Psoas muscle (tissue), 8 donors: ENCODE data around the gene INSYN1. TPM values are rescaled to one million over a fixed set of nuclear protein-coding genes. Genes with fewer than 3 reads are reported as not detected.

ENCODE experiments used
- ATAC-seq, 4 donors: fragments of 200-7000 bp; cut with Tn5 transposase; one replicate each; pipeline ENCODE4 v1.9.1; 2020; ENCODE audit warnings: moderate library complexity in 3 of 4, mild to moderate bottlenecking in 2 of 4
- DNase-seq, 2 donors: peaks; one replicate each; pipeline ENCODE4 v3.0.0-alpha.2; 2020
- H3K27ac ChIP-seq: fragments of 200-600 bp; one replicate; pipeline ENCODE4 v1.8.0; 2022
- H3K27me3 ChIP-seq, 3 donors: fragments of 200-600 bp in 1 of 3; one replicate each; pipeline versions ENCODE4 v1.6.1 to v1.8.0; 2013 to 2022; ENCODE audit warnings: low read length in 2 of 3, mild to moderate bottlenecking in 2 of 3, moderate library complexity in 1 of 3; ENCODE audit not compliant: insufficient read depth in 3 of 3
- H3K36me3 ChIP-seq, 2 donors: fragments of 200-600 bp in 1 of 2; one replicate each; pipeline versions ENCODE4 v1.6.1 to v1.8.0; 2013 to 2022; ENCODE audit warnings: low read depth in 1 of 2, mild to moderate bottlenecking in 1 of 2, moderate library complexity in 1 of 2; ENCODE audit not compliant: insufficient read depth in 1 of 2
- H3K4me1 ChIP-seq: fragments of 200-600 bp; one replicate; pipeline ENCODE4 v1.8.0; 2022
- H3K4me3 ChIP-seq: fragments of 200-600 bp; one replicate; pipeline ENCODE4 v1.8.0; 2022; ENCODE audit warnings: mild to moderate bottlenecking
- H3K9me3 ChIP-seq: fragments of 200-600 bp; one replicate; pipeline ENCODE4 v1.8.0; 2022
- CTCF ChIP-seq: fragments of 200-600 bp; IDR thresholded peaks from one replicate; pipeline ENCODE4 v1.8.0; 2022; ENCODE audit warnings: antibody characterized with exemption
- WGBS, 3 donors: extraction: QIAGEN DNeasy Blood & Tissue Kit; methylation state at CpG; one replicate each; pipeline versions ENCODE4 v1.1.6 to v1.1.7; 2013; 5-methylcytosine and 5-hydroxymethylcytosine counted together
- intact Hi-C, 2 donors: fragments of 100-400 bp; cut with DNase I; formaldehyde crosslinking; loops; one replicate each; pipeline versions ENCODE4 v1.11.0 to v1.14.2; 2022
- polyA plus RNA-seq, 3 donors: library from polyadenylated mRNA; stranded (reverse); fragments of 200-250 nt; gene quantifications; one replicate each; pipeline ENCODE4 v1.2.3, GENCODE V29; 2013
- total RNA-seq, 4 donors: library from RNA; stranded (reverse); fragmentation: NEBNext Ultra II Directional in 2 of 4; extraction: Animal tissue kit (Norgen Biotek cat#: 25700) in 2 of 4; gene quantifications; one replicate each; pipeline versions ENCODE4 v1.2.1 to v1.2.4, GENCODE V29; 2021 to 2023
- donor health status: healthy with polysubstance abuse.
- donor health status: DM: no; HTN: no; CAD: no; lungs with moderate emphysema.
- donor health status: Bipolar disorder and iron deficiency.
- donor health status: healthy.
- donor health status: DM: yes; HTN: yes; CAD: no.
- donor health status: DM: no; HTN: no; CAD: no.
- donor health status: DM: no; HTN: no; CAD: no.
- donor health status: DM: yes; HTN: yes; CAD: no.

INSYN1 gene
- total and polyA plus RNA-seq, 7 donors, result 0.42 to 10.8 (median 3.8) TPM

DNA sequence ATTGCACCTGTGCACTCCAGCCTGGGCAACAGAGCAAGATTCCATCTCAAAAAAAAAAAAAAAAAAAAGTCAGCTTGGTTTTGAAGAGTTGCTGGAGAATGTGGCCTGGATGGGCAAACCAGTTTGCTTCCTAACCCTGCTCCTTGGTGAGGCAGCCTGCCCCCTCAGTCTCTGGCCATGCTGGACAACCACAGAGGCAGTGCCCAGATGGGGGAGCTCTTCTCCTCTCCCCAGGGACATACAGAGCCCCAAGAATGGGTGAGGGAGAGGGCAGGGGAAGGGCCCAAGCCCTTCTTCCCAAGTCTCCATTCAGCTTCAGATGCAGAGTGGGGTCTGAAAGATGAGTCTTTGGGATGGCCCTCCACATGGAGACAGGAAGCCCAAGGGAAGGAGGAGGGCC is 41.0 kb downstream of the INSYN1 start:
- Histone ChIP-seq H3K36me3 (peaks cover 0 to 59% of the 10 kb centered on the region in 2 donors), H3K4me3 (no peak overlapping the region), H3K4me1 (peaks cover 17% of the 10 kb centered on the region), H3K9me3 (no peaks in the 10 kb centered on the region), H3K27ac (no peak overlapping the region), H3K27me3 (no peaks in the 10 kb centered on the region)
- no peak for TF ChIP-seq CTCF
- ATAC-seq, result no peak
- no peak for DNase-seq
- intact Hi-C loops, result loop anchor here in 1 of 2 donors (10.0 kb wide), 1 partner anchor 193 kb away; no protein-coding TSS in a partner anchor

GRCh38 chr15:73711526-73711925 is 41.6 kb downstream of the INSYN1 start:
- Histone ChIP-seq H3K27ac (no peak overlapping the region), H3K9me3 (no peaks in the 10 kb centered on the region), H3K27me3 (no peaks in the 10 kb centered on the region), H3K4me3 (no peak overlapping the region), H3K4me1 (peaks cover 12% of the 10 kb centered on the region), H3K36me3 (peaks cover 0 to 65% of the 10 kb centered on the region in 2 donors)
- intact Hi-C loops, result loop anchor here in 1 of 2 donors (10.0 kb wide), 1 partner anchor 193 kb away; no protein-coding TSS in a partner anchor
- ATAC-seq, result no peak
- DNase-seq, result no peak
- no peak for TF ChIP-seq CTCF
- 84 to 94% (median 91%) methylated on average over 4 of the region's 4 CpGs for WGBS, 3 donors

DNA sequence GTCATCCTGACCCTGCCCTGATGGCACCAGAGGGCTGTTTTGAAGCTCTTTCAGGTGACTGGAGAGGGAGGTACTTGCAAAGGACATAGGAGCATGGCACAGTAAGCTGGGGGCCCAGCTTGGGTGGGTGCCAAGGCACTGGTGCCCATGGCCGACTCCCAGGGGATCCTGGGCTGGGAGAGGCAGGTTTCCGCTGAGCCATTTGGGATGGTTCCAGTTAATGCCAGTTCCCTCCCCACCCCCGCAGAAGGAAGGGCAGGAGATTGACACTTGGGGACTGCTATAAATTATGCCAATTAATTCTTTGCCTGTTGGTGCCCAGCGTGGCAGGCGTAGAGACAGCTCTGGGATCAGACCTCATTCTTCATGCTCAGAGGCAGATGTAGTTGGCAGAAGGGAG is 42.8 kb downstream of the INSYN1 start:
- intact Hi-C loops, result loop anchor here in 1 of 2 donors (10.0 kb wide), 1 partner anchor 194 kb away; no protein-coding TSS in a partner anchor

GRCh38 chr15:73709686-73710085 is 43.5 kb downstream of the INSYN1 start:
- no peak for DNase-seq
- intact Hi-C loops, result loop anchor here (5.0 to 10.0 kb wide), 2 partner anchors 42 to 195 kb away; no protein-coding TSS in a partner anchor
- no peak for ATAC-seq

More for the DNA sequence above, 42.8 kb downstream of the INSYN1 start:
- no peaks in the 10 kb centered on the region for H3K27me3 ChIP-seq
- no peak for DNase-seq
- TF ChIP-seq CTCF, result no peak
- WGBS, 3 donors, result 78 to 84% (median 79%) methylated on average over 5 of the region's 5 CpGs
- H3K4me1 ChIP-seq, result no peaks in the 10 kb centered on the region
- H3K27ac ChIP-seq, result no peak overlapping the region
- H3K36me3 ChIP-seq, result peaks cover 0 to 76% of the 10 kb centered on the region in 2 donors
- no peaks in the 10 kb centered on the region for H3K9me3 ChIP-seq
- ATAC-seq, result no peak
- no peak overlapping the region for H3K4me3 ChIP-seq

More at GRCh38 chr15:73709686-73710085, 43.5 kb downstream of the INSYN1 start:
- WGBS, 3 donors, result 91 to 96% (median 94%) methylated on average over 4 of the region's 4 CpGs
- Histone ChIP-seq H3K27ac (no peak overlapping the region), H3K9me3 (no peaks in the 10 kb centered on the region), H3K4me3 (no peak overlapping the region), H3K36me3 (peaks cover 0 to 82% of the 10 kb centered on the region in 2 donors), H3K4me1 (no peaks in the 10 kb centered on the region), H3K27me3 (no peaks in the 10 kb centered on the region)
- TF ChIP-seq CTCF, result no peak
